ENCODE results near the gene WDR45B. TPM values are rescaled to one million over a fixed set of nuclear protein-coding genes. Genes with fewer than 3 reads are reported as not detected.

The WDR45B gene
- total RNA-seq, 2 donors from 2014 or later, result 97.8 to 146 TPM

DNA sequence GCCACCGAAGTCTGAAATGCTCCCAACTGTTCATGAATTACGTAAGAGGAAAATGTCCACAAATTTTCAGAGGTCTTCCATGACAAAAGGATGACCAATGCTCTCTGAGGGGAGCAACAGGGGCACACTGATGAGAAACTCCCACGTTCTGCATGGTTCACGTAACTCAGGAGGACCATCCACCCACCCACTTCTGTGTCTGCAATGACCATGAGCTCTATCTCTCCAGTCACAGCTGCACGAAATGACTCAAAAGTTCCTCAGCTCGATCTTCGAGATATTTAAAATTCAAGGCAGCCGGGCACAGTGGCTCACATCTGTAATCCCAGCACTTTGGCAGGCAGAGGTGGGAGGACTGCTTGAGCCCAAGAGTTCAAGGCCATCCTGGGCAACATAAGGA lies 15.8 kb downstream of the WDR45B start:
- Histone ChIP-seq H3K27ac (no peak overlapping the region), H3K4me1 (replicated peaks) (no peaks in the 10 kb centered on the region), H3K36me3 (no peaks in the 10 kb centered on the region), H3K27me3 (replicated peaks; ENCODE audit: insufficient read depth) (no peaks in the 10 kb centered on the region), H3K4me3 (no peak overlapping the region), H3K9me3 (no peaks in the 10 kb centered on the region)
- intact Hi-C loops (cut with DNase I), result no loop called here
- TF ChIP-seq POLR2A (IDR thresholded peaks at IDR 0.05), result no peak
- no peak for TF ChIP-seq POLR2AphosphoS5 (IDR thresholded peaks at IDR 0.05)
- TF ChIP-seq, protein P1, sequence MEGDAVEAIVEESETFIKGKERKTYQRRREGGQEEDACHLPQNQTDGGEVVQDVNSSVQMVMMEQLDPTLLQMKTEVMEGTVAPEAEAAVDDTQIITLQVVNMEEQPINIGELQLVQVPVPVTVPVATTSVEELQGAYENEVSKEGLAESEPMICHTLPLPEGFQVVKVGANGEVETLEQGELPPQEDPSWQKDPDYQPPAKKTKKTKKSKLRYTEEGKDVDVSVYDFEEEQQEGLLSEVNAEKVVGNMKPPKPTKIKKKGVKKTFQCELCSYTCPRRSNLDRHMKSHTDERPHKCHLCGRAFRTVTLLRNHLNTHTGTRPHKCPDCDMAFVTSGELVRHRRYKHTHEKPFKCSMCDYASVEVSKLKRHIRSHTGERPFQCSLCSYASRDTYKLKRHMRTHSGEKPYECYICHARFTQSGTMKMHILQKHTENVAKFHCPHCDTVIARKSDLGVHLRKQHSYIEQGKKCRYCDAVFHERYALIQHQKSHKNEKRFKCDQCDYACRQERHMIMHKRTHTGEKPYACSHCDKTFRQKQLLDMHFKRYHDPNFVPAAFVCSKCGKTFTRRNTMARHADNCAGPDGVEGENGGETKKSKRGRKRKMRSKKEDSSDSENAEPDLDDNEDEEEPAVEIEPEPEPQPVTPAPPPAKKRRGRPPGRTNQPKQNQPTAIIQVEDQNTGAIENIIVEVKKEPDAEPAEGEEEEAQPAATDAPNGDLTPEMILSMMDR (IDR thresholded peaks at IDR 0.05), result no peak
- no peak for DNase-seq (ENCODE audit: low spot score)
- WGBS, result 89% methylated on average over 8 of the region's 8 CpGs

DNA sequence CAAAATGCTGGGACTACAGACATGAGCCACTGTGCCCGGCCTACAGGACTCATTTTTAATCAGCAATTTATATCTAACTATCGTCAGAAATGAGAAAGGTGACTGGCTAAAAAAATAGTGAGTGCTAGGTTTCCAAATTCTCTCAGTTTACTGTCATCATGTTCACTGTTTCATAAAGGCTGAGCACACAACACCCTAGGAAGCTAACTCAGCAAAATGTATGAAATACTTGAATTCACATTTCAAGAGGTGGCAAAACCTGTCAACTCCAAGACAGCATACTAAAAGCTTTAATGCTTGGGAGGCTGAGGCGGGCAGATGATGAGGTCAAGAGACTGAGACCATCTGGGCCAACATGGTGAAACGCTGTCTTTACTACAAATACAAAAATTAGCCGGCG lies 16.7 kb downstream of the WDR45B start:
- no peak for DNase-seq (ENCODE audit: low spot score)
- Histone ChIP-seq H3K9me3 (no peaks in the 10 kb centered on the region), H3K36me3 (no peaks in the 10 kb centered on the region), H3K4me1 (replicated peaks) (no peaks in the 10 kb centered on the region), H3K4me3 (no peak overlapping the region), H3K27ac (peak overlapping the region in 1 of 2 donors; percentile 79), H3K27me3 (replicated peaks; ENCODE audit: insufficient read depth) (no peaks in the 10 kb centered on the region)
- TF ChIP-seq, protein P1 (IDR thresholded peaks at IDR 0.05), result no peak
- TF ChIP-seq POLR2A (IDR thresholded peaks at IDR 0.05), result no peak
- TF ChIP-seq POLR2AphosphoS5 (IDR thresholded peaks at IDR 0.05), result no peak
- WGBS, result 70% methylated on average over 6 of the region's 6 CpGs
- intact Hi-C loops (cut with DNase I), result no loop called here

DNA sequence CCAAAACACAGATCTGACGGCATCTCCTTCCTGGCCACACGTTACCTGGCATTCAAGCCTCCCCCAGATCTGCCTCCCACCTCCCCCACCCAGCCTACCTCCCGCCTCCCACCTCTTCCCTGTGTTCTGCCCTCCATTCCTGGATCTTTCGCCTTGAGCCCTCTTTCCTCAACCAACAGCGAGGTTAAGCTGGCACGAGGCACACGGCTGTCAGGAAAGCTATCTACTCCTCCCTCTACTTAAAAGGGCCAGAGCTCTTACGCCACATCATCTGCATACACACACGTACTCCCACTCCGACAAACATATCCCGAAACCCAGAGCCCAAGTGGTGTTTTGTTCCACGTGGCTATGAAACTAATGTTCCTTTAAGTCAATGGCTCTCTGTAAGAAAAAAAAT lies 18.0 kb downstream of the WDR45B start:
- DNase-seq (ENCODE audit: low spot score), result peak; percentile 62
- Histone ChIP-seq H3K4me1 (replicated peaks) (no peaks in the 10 kb centered on the region), H3K9me3 (no peaks in the 10 kb centered on the region), H3K36me3 (peaks cover 0 to 1% of the 10 kb centered on the region in 2 donors), H3K4me3 (no peak overlapping the region), H3K27ac (peak overlapping the region; percentile 18 to 79), H3K27me3 (replicated peaks; ENCODE audit: insufficient read depth) (no peaks in the 10 kb centered on the region)
- TF ChIP-seq, protein P1 (IDR thresholded peaks at IDR 0.05), result no peak
- TF ChIP-seq POLR2A (IDR thresholded peaks at IDR 0.05), result no peak
- no peak for TF ChIP-seq POLR2AphosphoS5 (IDR thresholded peaks at IDR 0.05)
- WGBS, result 57% methylated on average over 12 of the region's 12 CpGs
- intact Hi-C loops (cut with DNase I), result no loop called here

DNA sequence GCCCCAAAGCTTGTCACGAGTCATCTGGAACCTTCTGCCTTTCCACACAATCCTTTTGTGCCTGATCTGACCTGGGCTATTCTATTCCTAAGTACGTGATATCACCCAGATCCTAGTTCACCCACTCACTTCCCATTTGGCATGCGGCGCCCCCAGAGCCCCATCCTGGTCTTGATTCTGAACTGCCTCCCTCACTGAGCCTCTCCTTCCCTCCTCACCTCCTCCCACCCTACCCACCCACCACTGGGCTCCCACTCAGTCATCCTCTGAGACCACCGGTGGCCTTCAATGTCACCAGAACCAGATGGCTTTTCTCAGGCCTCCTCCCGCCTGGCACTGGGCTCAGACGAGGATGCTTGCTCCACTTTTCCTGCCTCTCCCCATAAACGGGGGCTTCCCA lies 18.5 kb downstream of the WDR45B start:
- Histone ChIP-seq H3K36me3 (peaks cover 0 to 6% of the 10 kb centered on the region in 2 donors), H3K27me3 (replicated peaks; ENCODE audit: insufficient read depth) (no peaks in the 10 kb centered on the region), H3K27ac (peak overlapping the region; percentile 18 to 79), H3K4me3 (no peak overlapping the region), H3K4me1 (replicated peaks) (no peaks in the 10 kb centered on the region), H3K9me3 (no peaks in the 10 kb centered on the region)
- DNase-seq (ENCODE audit: low spot score), result no peak
- 82% methylated on average over 8 of the region's 8 CpGs for WGBS
- TF ChIP-seq POLR2AphosphoS5 (IDR thresholded peaks at IDR 0.05) (no peak), POLR2A (IDR thresholded peaks at IDR 0.05) (no peak)
- TF ChIP-seq, protein P1 (IDR thresholded peaks at IDR 0.05), result no peak
- intact Hi-C loops (cut with DNase I), result no loop called here

DNA sequence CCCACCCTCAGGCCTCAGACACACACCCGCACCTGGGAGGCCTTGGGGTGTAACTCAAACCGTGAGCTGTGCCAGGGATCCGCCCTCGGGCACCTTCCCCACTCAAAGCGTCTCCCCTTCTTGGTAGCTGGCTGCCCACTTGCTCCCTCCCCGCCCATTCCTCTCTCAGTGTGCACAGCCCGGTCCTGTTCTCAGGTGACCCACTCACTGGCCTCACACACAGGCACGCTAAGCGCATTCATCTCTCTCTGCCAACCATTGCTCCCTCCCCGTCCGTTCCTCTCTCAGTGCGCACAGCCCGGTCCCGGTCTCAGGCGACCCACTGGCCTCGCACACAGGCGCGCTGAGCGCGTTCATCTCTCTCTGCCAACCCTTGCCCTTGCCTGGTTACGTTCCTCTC lies 20.8 kb downstream of the WDR45B start:
- WGBS, result 55% methylated on average over 21 of the region's 21 CpGs
- Histone ChIP-seq H3K4me3 (no peak overlapping the region), H3K4me1 (replicated peaks) (no peaks in the 10 kb centered on the region), H3K27ac (peak overlapping the region; percentile 58 to 79), H3K9me3 (no peaks in the 10 kb centered on the region), H3K36me3 (peaks cover 0 to 11% of the 10 kb centered on the region in 2 donors), H3K27me3 (replicated peaks; ENCODE audit: insufficient read depth) (no peaks in the 10 kb centered on the region)
- intact Hi-C loops (cut with DNase I), result no loop called here
- TF ChIP-seq POLR2AphosphoS5 (IDR thresholded peaks at IDR 0.05), result no peak
- TF ChIP-seq, protein P1 (IDR thresholded peaks at IDR 0.05), result no peak
- no peak for TF ChIP-seq POLR2A (IDR thresholded peaks at IDR 0.05)
- DNase-seq (ENCODE audit: low spot score), result peak; percentile 48

All from prostate gland (tissue), 2 donors.